A549 (cell line): ENCODE results near the gene SLC45A3.

ENCODE experiments used
- CEBPB ChIP-seq, 2 experiments: fragments of >200 bp in 1 of 2; sonication (Bioruptor Twin) in 1 of 2; formaldehyde crosslinking in 1 of 2; IDR thresholded peaks; 2 replicates each; pipeline ENCODE4 v1.6.1; 2012 to 2016
- KDM1A ChIP-seq: fragments of 200-600 bp; sonication (generic); IDR thresholded peaks from 2 replicates; pipeline ENCODE4 v1.6.1; 2016; ENCODE audit warnings: low read depth, mild to moderate bottlenecking
- NPAS2 ChIP-seq: fragments of 250-450 bp; sonication (Bioruptor Pico); IDR thresholded peaks from 2 replicates; pipeline ENCODE4 v1.8.0; 2022; ENCODE audit warnings: mild to moderate bottlenecking, moderate library complexity, borderline replicate concordance
- PHF8 ChIP-seq: fragments of 200-600 bp; sonication (generic); IDR thresholded peaks from 2 replicates; pipeline ENCODE4 v1.6.1; 2016; ENCODE audit warnings: low read depth, mild to moderate bottlenecking, antibody characterized with exemption, moderate library complexity, borderline replicate concordance
- USF2 ChIP-seq: fragments of 450-650 bp; IDR thresholded peaks from 2 replicates; pipeline ENCODE4 v1.6.1; 2014; ENCODE audit warnings: antibody characterized with exemption
- ZFP36 ChIP-seq: fragments of 450-650 bp; IDR thresholded peaks from 2 replicates; pipeline ENCODE4 v1.6.1; 2014; ENCODE audit warnings: borderline replicate concordance; ENCODE audit not compliant: partially characterized antibody
- ZNF302 ChIP-seq: fragments of 250-450 bp; sonication (Bioruptor Pico); IDR thresholded peaks from 2 replicates; pipeline ENCODE4 v1.9.0; 2021; ENCODE audit warnings: inconsistent platforms, mild to moderate bottlenecking, moderate library complexity
- TF ChIP-seq, protein P1 (sequence below): fragments of >200 bp; sonication (Bioruptor Twin); formaldehyde crosslinking; IDR thresholded peaks from 3 replicates; pipeline ENCODE4 v1.5.1; 2016

- TF ChIP-seq, protein P1, sequence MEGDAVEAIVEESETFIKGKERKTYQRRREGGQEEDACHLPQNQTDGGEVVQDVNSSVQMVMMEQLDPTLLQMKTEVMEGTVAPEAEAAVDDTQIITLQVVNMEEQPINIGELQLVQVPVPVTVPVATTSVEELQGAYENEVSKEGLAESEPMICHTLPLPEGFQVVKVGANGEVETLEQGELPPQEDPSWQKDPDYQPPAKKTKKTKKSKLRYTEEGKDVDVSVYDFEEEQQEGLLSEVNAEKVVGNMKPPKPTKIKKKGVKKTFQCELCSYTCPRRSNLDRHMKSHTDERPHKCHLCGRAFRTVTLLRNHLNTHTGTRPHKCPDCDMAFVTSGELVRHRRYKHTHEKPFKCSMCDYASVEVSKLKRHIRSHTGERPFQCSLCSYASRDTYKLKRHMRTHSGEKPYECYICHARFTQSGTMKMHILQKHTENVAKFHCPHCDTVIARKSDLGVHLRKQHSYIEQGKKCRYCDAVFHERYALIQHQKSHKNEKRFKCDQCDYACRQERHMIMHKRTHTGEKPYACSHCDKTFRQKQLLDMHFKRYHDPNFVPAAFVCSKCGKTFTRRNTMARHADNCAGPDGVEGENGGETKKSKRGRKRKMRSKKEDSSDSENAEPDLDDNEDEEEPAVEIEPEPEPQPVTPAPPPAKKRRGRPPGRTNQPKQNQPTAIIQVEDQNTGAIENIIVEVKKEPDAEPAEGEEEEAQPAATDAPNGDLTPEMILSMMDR = no peak
- TF ChIP-seq NPAS2 = no peak
- TF ChIP-seq ZFP36 = no peak
- TF ChIP-seq CEBPB (IDR thresholded peaks at IDR 0.05) = no peak
- no peak for TF ChIP-seq ZNF302 (CRISPR knock-in tag)
- no peak for TF ChIP-seq KDM1A
- TF ChIP-seq PHF8 = no peak
- TF ChIP-seq USF2 = no peak
Measured at GRCh38 chr1:205716371-205717132, 36.2 kb upstream of the SLC45A3 start.
